Activated T-helper 2 cell treated with anti-CD3 and anti-CD28 coated beads, Interferon-gamma antibody, Interleukin-2, Interleukin-4, amounts not matched to agents 10 μg/mL and 5 μg/mL and 100 μg/mL, durations not matched to agents 14 hours and 24 hours and 36 hours (primary cell): ENCODE results near the gene PIN4. TPM values are rescaled to one million over a fixed set of nuclear protein-coding genes. Genes with fewer than 3 reads are reported as not detected.

ENCODE experiments used
- DNase-seq: peaks from one replicate; pipeline ENCODE4 v3.0.0; 2021; ENCODE audit warnings: low spot score
- H3K27ac Mint-ChIP-seq: one replicate; pipeline ENCODE4 v1.8.0; 2021; ENCODE audit warnings: mixed read lengths
- H3K27me3 Mint-ChIP-seq: one replicate; pipeline ENCODE4 v1.8.0; 2021; ENCODE audit warnings: low read depth, mixed read lengths
- H3K36me3 Mint-ChIP-seq: one replicate; pipeline ENCODE4 v1.8.0; 2021; ENCODE audit warnings: low read depth, mixed read lengths
- H3K4me1 Mint-ChIP-seq: one replicate; pipeline ENCODE4 v1.8.0; 2021; ENCODE audit warnings: low read depth, mixed read lengths
- H3K4me3 Mint-ChIP-seq: one replicate; pipeline ENCODE4 v1.8.0; 2021; ENCODE audit warnings: low read depth, mild to moderate bottlenecking, moderate library complexity, mixed read lengths
- H3K9me3 Mint-ChIP-seq: one replicate; pipeline ENCODE4 v1.8.0; 2021; ENCODE audit warnings: mixed read lengths
- intact Hi-C: fragments of 100-400 bp; cut with micrococcal nuclease; formaldehyde crosslinking; loops from one replicate; pipeline ENCODE4 v1.15.1; 2023
- total RNA-seq: library from RNA; stranded (reverse); gene quantifications from 2 replicates; pipeline ENCODE4 v1.2.3, GENCODE V29; 2022

Gene PIN4
- total RNA-seq, result 13.5 and 16.8 TPM in 2 replicates

GRCh38 chrX:72181178-72182125, at the start of gene PIN4:
Gene PIN4 (plus strand): TSS chrX:72181757. CDS start chrX:72181786, 29 bp downstream.
- DNase-seq, result peak; percentile 77
- H3K36me3 Mint-ChIP-seq, result peaks cover 4% of the 10 kb centered on the region
- H3K27ac Mint-ChIP-seq, result no peak within 1 kb of the TSS
- no peak within 1 kb of the TSS for H3K4me3 Mint-ChIP-seq
- H3K27me3 Mint-ChIP-seq, result no peaks in the 10 kb centered on the region
- intact Hi-C loops, result loop anchor here (2.0 kb wide), 2 partner anchors 57 to 163 kb away; partner anchors contain the start of gene ERCC6L
- peaks cover 2% of the 10 kb centered on the region for H3K4me1 Mint-ChIP-seq
- no peaks in the 10 kb centered on the region for H3K9me3 Mint-ChIP-seq

GRCh38 chrX:72132456-72132855, 49.1 kb upstream of the PIN4 start:
- Mint-ChIP-seq H3K36me3 (no peaks in the 10 kb centered on the region), H3K4me3 (peak overlapping the region; percentile 30)
- intact Hi-C loops, result no loop called here

GRCh38 chrX:72133851-72134546, 47.6 kb upstream of the PIN4 start:
- peaks cover 2% of the 10 kb centered on the region for H3K4me1 Mint-ChIP-seq
- intact Hi-C loops, result no loop called here
- DNase-seq, result no peak
- peaks cover 46% of the 10 kb centered on the region for H3K27me3 Mint-ChIP-seq
- H3K4me3 Mint-ChIP-seq, result no peak overlapping the region
- no peaks in the 10 kb centered on the region for H3K36me3 Mint-ChIP-seq
- no peak overlapping the region for H3K27ac Mint-ChIP-seq
- no peaks in the 10 kb centered on the region for H3K9me3 Mint-ChIP-seq

More at GRCh38 chrX:72132456-72132855, 49.1 kb upstream of the PIN4 start:
- no peak for DNase-seq
- Mint-ChIP-seq H3K4me1 (peaks cover 4% of the 10 kb centered on the region), H3K9me3 (no peaks in the 10 kb centered on the region), H3K27ac (no peak overlapping the region), H3K27me3 (peaks cover 56% of the 10 kb centered on the region)

- Mint-ChIP-seq H3K9me3 (no peaks in the 10 kb centered on the region), H3K27me3 (peaks cover 53% of the 10 kb centered on the region), H3K4me1 (peaks cover 8% of the 10 kb centered on the region), H3K27ac (no peak overlapping the region), H3K36me3 (no peaks in the 10 kb centered on the region), H3K4me3 (no peak overlapping the region)
- DNase-seq, result no peak
- intact Hi-C loops, result no loop called here
These were observed 43.6 kb upstream of the PIN4 start for GRCh38 chrX:72137846-72138495.

- peaks cover 47% of the 10 kb centered on the region for H3K27me3 Mint-ChIP-seq
- intact Hi-C loops, result no loop called here
- H3K4me3 Mint-ChIP-seq, result no peak overlapping the region
- no peak overlapping the region for H3K27ac Mint-ChIP-seq
- no peaks in the 10 kb centered on the region for H3K36me3 Mint-ChIP-seq
- peaks cover 19% of the 10 kb centered on the region for H3K4me1 Mint-ChIP-seq
- no peak for DNase-seq
- no peaks in the 10 kb centered on the region for H3K9me3 Mint-ChIP-seq
These were observed 42.0 kb upstream of the PIN4 start for GRCh38 chrX:72139538-72139937.

GRCh38 chrX:72141372-72142004, 40.1 kb upstream of the PIN4 start:
- H3K4me1 Mint-ChIP-seq, result peaks cover 20% of the 10 kb centered on the region
- no peak overlapping the region for H3K27ac Mint-ChIP-seq
- peaks cover 48% of the 10 kb centered on the region for H3K27me3 Mint-ChIP-seq
- no peak for DNase-seq
- H3K4me3 Mint-ChIP-seq, result peak overlapping the region; percentile 20
- H3K36me3 Mint-ChIP-seq, result no peaks in the 10 kb centered on the region
- intact Hi-C loops, result no loop called here
- H3K9me3 Mint-ChIP-seq, result no peaks in the 10 kb centered on the region

GRCh38 chrX:72142094-72142793, 39.3 kb upstream of the PIN4 start:
- no peaks in the 10 kb centered on the region for H3K9me3 Mint-ChIP-seq
- intact Hi-C loops, result no loop called here
- no peak overlapping the region for H3K4me3 Mint-ChIP-seq

GRCh38 chrX:72142794-72143608, 38.6 kb upstream of the PIN4 start:
- no peak overlapping the region for H3K4me3 Mint-ChIP-seq
- no peaks in the 10 kb centered on the region for H3K36me3 Mint-ChIP-seq
- no peaks in the 10 kb centered on the region for H3K9me3 Mint-ChIP-seq
- no peak overlapping the region for H3K27ac Mint-ChIP-seq
- intact Hi-C loops, result no loop called here
- peaks cover 20% of the 10 kb centered on the region for H3K4me1 Mint-ChIP-seq
- DNase-seq, result no peak
- H3K27me3 Mint-ChIP-seq, result peaks cover 51% of the 10 kb centered on the region

More at GRCh38 chrX:72142094-72142793, 39.3 kb upstream of the PIN4 start:
- Mint-ChIP-seq H3K27ac (no peak overlapping the region), H3K27me3 (peaks cover 51% of the 10 kb centered on the region), H3K4me1 (peaks cover 20% of the 10 kb centered on the region), H3K36me3 (no peaks in the 10 kb centered on the region)
- DNase-seq, result no peak

- intact Hi-C loops, result no loop called here
- H3K36me3 Mint-ChIP-seq, result no peaks in the 10 kb centered on the region
- H3K4me3 Mint-ChIP-seq, result no peak overlapping the region
- peaks cover 53% of the 10 kb centered on the region for H3K27me3 Mint-ChIP-seq
- no peak overlapping the region for H3K27ac Mint-ChIP-seq
- no peak for DNase-seq
- peaks cover 20% of the 10 kb centered on the region for H3K4me1 Mint-ChIP-seq
- H3K9me3 Mint-ChIP-seq, result no peaks in the 10 kb centered on the region
These were observed 38.0 kb upstream of the PIN4 start for GRCh38 chrX:72143609-72143907.

- no peak for DNase-seq
- H3K36me3 Mint-ChIP-seq, result no peaks in the 10 kb centered on the region
- no peak overlapping the region for H3K27ac Mint-ChIP-seq
- H3K4me3 Mint-ChIP-seq, result no peak overlapping the region
- H3K9me3 Mint-ChIP-seq, result no peaks in the 10 kb centered on the region
- intact Hi-C loops, result no loop called here
- H3K4me1 Mint-ChIP-seq, result peaks cover 20% of the 10 kb centered on the region
- peaks cover 46% of the 10 kb centered on the region for H3K27me3 Mint-ChIP-seq
These were observed 36.4 kb upstream of the PIN4 start for GRCh38 chrX:72145181-72145580.

- intact Hi-C loops, result no loop called here
- Mint-ChIP-seq H3K4me1 (peaks cover 16% of the 10 kb centered on the region), H3K36me3 (no peaks in the 10 kb centered on the region), H3K27me3 (peaks cover 40% of the 10 kb centered on the region), H3K27ac (no peak overlapping the region), H3K9me3 (no peaks in the 10 kb centered on the region), H3K4me3 (no peak overlapping the region)
- no peak for DNase-seq
These were observed 35.0 kb upstream of the PIN4 start for GRCh38 chrX:72146527-72146926.
